Transverse colon (tissue), 4 donors: ENCODE measurements around the gene APBA1. TPM values are rescaled to one million over a fixed set of nuclear protein-coding genes. Genes with fewer than 3 reads are reported as not detected.

Experiments used
- DNase-seq: peaks from one replicate; pipeline ENCODE4 v3.0.0-alpha.2; 2019
- H3K27ac ChIP-seq, 4 donors: fragments of 200-600 bp; sonication (generic); 2 replicates each; pipeline ENCODE4 v1.5.1; 2016 to 2018; ENCODE audit warnings: inconsistent platforms in 4 of 4
- H3K27me3 ChIP-seq: fragments of 200-600 bp; sonication (generic); 2 replicates; pipeline ENCODE4 v1.5.1; 2017; ENCODE audit warnings: inconsistent platforms
- H3K36me3 ChIP-seq, 4 donors: fragments of 200-600 bp; sonication (generic); 2 replicates each; pipeline ENCODE4 v1.5.1; 2017 to 2019; ENCODE audit warnings: inconsistent platforms in 4 of 4
- H3K4me1 ChIP-seq, 4 donors: fragments of 200-600 bp; sonication (generic); 2 replicates each; pipeline ENCODE4 v1.5.1; 2017 to 2020; ENCODE audit warnings: inconsistent platforms in 4 of 4
- H3K4me3 ChIP-seq, 4 donors: fragments of 200-600 bp; sonication (generic); 1 replicate in 1 of 4; 2 replicates in 3 of 4; pipeline versions ENCODE4 v1.5.1 to v1.6.1; 2017 to 2019; ENCODE audit warnings: inconsistent platforms in 4 of 4
- H3K9me3 ChIP-seq, 2 donors: fragments of 200-600 bp; sonication (generic); 2 replicates each; pipeline ENCODE4 v1.5.1; 2017 to 2019; ENCODE audit warnings: inconsistent platforms in 2 of 2
- CTCF ChIP-seq, 5 experiments: fragments of 200-600 bp in 3 of 5; fragments of 450-650 bp in 2 of 5; sonication (generic) in 3 of 5; IDR thresholded peaks; 1 replicate in 2 of 5; 2 replicates in 3 of 5; pipeline ENCODE4 v1.5.1; 2016 to 2017; ENCODE audit warnings: antibody characterized with exemption in 5 of 5, inconsistent platforms in 3 of 5, mild to moderate bottlenecking in 2 of 5, moderate library complexity in 1 of 5
- EP300 ChIP-seq: sonication (generic); formaldehyde crosslinking; IDR thresholded peaks from one replicate; pipeline ENCODE4 v1.6.1; 2017; ENCODE audit warnings: antibody characterized with exemption, low read depth
- POLR2A ChIP-seq: fragments of 450-650 bp; IDR thresholded peaks from one replicate; pipeline ENCODE4 v1.6.1; 2016; ENCODE audit warnings: antibody characterized with exemption, mild to moderate bottlenecking, moderate library complexity
- POLR2AphosphoS5 ChIP-seq, 3 donors: sonication (generic); formaldehyde crosslinking; IDR thresholded peaks; one replicate each; pipeline ENCODE4 v1.6.1; 2016; ENCODE audit warnings: antibody characterized with exemption in 3 of 3
- WGBS, 2 donors: methylation state at CpG; one replicate each; pipeline ENCODE4 v1.1.5; 2018; ENCODE audit warnings: low coverage in 1 of 2; 5-methylcytosine and 5-hydroxymethylcytosine counted together
- in situ Hi-C, 4 donors: fragments of 200-750 bp; cut with MboI; loops; one replicate each; pipeline versions ENCODE4 v1.15.0 to v1.15.1; 2017; ENCODE audit warnings: low sequenced_read_pairs in 3 of 4, low pct_ligation_motif_present in 1 of 4, low pct_unique_long_range_greater_than_20kb in 1 of 4
- intact Hi-C: fragments of 100-400 bp; cut with DNase I; formaldehyde crosslinking; loops from one replicate; pipeline ENCODE4 v1.15.1; 2023; ENCODE audit warnings: low total_unique reads
- total RNA-seq, 4 donors: library from RNA; depleted of rRNA; stranded (reverse); fragments of >200 nt; gene quantifications; one replicate each; pipeline ENCODE4 v1.1.0, GENCODE V29; 2016

The APBA1 gene
- total RNA-seq, 4 donors from 2014 or later, result 7.6 to 11.6 (median 10.2) TPM

- no peaks in the 10 kb centered on the region for H3K9me3 ChIP-seq
- H3K4me1 ChIP-seq, result no peaks in the 10 kb centered on the region
- H3K27ac ChIP-seq, result no peak overlapping the region
- no peaks in the 10 kb centered on the region for H3K36me3 ChIP-seq
- in situ Hi-C loops (no loop called here), intact Hi-C loops (no loop called here)
- no peak for DNase-seq
- TF ChIP-seq CTCF (IDR thresholded peaks at IDR 0.05), result no peak
- TF ChIP-seq EP300, result no peak
- no peak for TF ChIP-seq POLR2A
- no peak for TF ChIP-seq POLR2AphosphoS5 (IDR thresholded peaks at IDR 0.05)
- 62 to 71% methylated on average over 2 to 3 of the region's 3 CpGs for WGBS, 2 donors
- no peaks in the 10 kb centered on the region for H3K27me3 ChIP-seq
- H3K4me3 ChIP-seq, result no peak overlapping the region
Measured at GRCh38 chr9:69621730-69622460, 50.3 kb downstream of the APBA1 start.

- Histone ChIP-seq H3K27me3 (no peaks in the 10 kb centered on the region), H3K4me1 (no peaks in the 10 kb centered on the region), H3K36me3 (no peaks in the 10 kb centered on the region), H3K4me3 (no peak overlapping the region), H3K9me3 (no peaks in the 10 kb centered on the region), H3K27ac (no peak overlapping the region)
- in situ Hi-C loops (no loop called here), intact Hi-C loops (no loop called here)
- no peak for DNase-seq
- 86% methylated on average over 8 of the region's 8 CpGs; no CpG with 5 or more reads in 1 of the 2 donors for WGBS, 2 donors
- TF ChIP-seq CTCF (IDR thresholded peaks at IDR 0.05), result no peak
- TF ChIP-seq POLR2AphosphoS5 (IDR thresholded peaks at IDR 0.05), result no peak
- no peak for TF ChIP-seq EP300
- TF ChIP-seq POLR2A, result no peak
Measured at GRCh38 chr9:69620731-69621130, 51.4 kb downstream of the APBA1 start.

- no peak overlapping the region for H3K27ac ChIP-seq
- intact Hi-C loops, result no loop called here
- H3K4me1 ChIP-seq, result no peaks in the 10 kb centered on the region
- in situ Hi-C loops, result no loop called here
- H3K9me3 ChIP-seq, result no peaks in the 10 kb centered on the region
- WGBS, 2 donors, result 54 to 56% methylated on average over 1 of the region's 1 CpG
- H3K4me3 ChIP-seq, result no peak overlapping the region
- no peaks in the 10 kb centered on the region for H3K36me3 ChIP-seq
- no peaks in the 10 kb centered on the region for H3K27me3 ChIP-seq
- DNase-seq, result no peak
- TF ChIP-seq POLR2AphosphoS5 (IDR thresholded peaks at IDR 0.05), result no peak
- no peak for TF ChIP-seq EP300
- no peak for TF ChIP-seq CTCF (IDR thresholded peaks at IDR 0.05)
- no peak for TF ChIP-seq POLR2A
Measured at GRCh38 chr9:69619233-69619632, 52.9 kb downstream of the APBA1 start.

- H3K9me3 ChIP-seq, result no peaks in the 10 kb centered on the region
- no peaks in the 10 kb centered on the region for H3K27me3 ChIP-seq
- intact Hi-C loops, result no loop called here
- TF ChIP-seq EP300 (no peak), POLR2AphosphoS5 (IDR thresholded peaks at IDR 0.05) (no peak), CTCF (IDR thresholded peaks at IDR 0.05) (no peak), POLR2A (no peak)
- no peak overlapping the region for H3K27ac ChIP-seq
- H3K4me1 ChIP-seq, result no peaks in the 10 kb centered on the region
- in situ Hi-C loops, result no loop called here
- no peaks in the 10 kb centered on the region for H3K36me3 ChIP-seq
- no peak overlapping the region for H3K4me3 ChIP-seq
- no peak for DNase-seq
Measured at GRCh38 chr9:69617006-69617405, 55.2 kb downstream of the APBA1 start.
